Effector memory CD4-positive, alpha-beta T cell (primary cell): ENCODE measurements around the gene ELP5.

Source experiments
- DNase-seq, 3 donors: peaks; one replicate each; pipeline ENCODE4 v3.0.0-alpha.2; 2020
- H3K27ac ChIP-seq: 2 replicates; pipeline ENCODE4 v1.7.0; 2013; ENCODE audit warnings: mild to moderate bottlenecking, low read length, moderate library complexity; ENCODE audit not compliant: insufficient read depth, poor library complexity, severe bottlenecking
- H3K27me3 ChIP-seq: replicated peaks from 2 replicates; pipeline ENCODE4 v1.7.0; 2013; ENCODE audit warnings: mild to moderate bottlenecking, low read length; ENCODE audit not compliant: insufficient read depth, control insufficient read depth, poor library complexity, severe bottlenecking
- H3K36me3 ChIP-seq: 2 replicates; pipeline ENCODE4 v1.7.0; 2013; ENCODE audit warnings: mild to moderate bottlenecking, low read length, moderate library complexity; ENCODE audit not compliant: control insufficient read depth, insufficient read depth
- H3K4me1 ChIP-seq: 2 replicates; pipeline ENCODE4 v1.7.0; 2013; ENCODE audit warnings: low read length, mild to moderate bottlenecking; ENCODE audit not compliant: control insufficient read depth, insufficient read depth, poor library complexity, severe bottlenecking
- H3K4me3 ChIP-seq: 2 replicates; pipeline ENCODE4 v1.7.0; 2013; ENCODE audit warnings: low read length, low read depth, mild to moderate bottlenecking; ENCODE audit not compliant: insufficient read depth, poor library complexity, severe bottlenecking
- H3K9me3 ChIP-seq: 2 replicates; pipeline ENCODE4 v1.7.0; 2013; ENCODE audit warnings: mild to moderate bottlenecking, low read length, moderate library complexity; ENCODE audit not compliant: control insufficient read depth

ELP5 gene

GRCh38 chr17:7254511-7254910 is 2.5 kb downstream of the ELP5 start:
- H3K4me3 ChIP-seq = no peak overlapping the region
- no peaks in the 10 kb centered on the region for H3K27me3 ChIP-seq
- H3K36me3 ChIP-seq = peaks cover 23% of the 10 kb centered on the region
- no peaks in the 10 kb centered on the region for H3K9me3 ChIP-seq
- H3K27ac ChIP-seq = no peak overlapping the region
- peaks cover 23% of the 10 kb centered on the region for H3K4me1 ChIP-seq
- DNase-seq = no peak

- Histone ChIP-seq H3K4me1 (peaks cover 21% of the 10 kb centered on the region), H3K9me3 (no peaks in the 10 kb centered on the region), H3K36me3 (peaks cover 23% of the 10 kb centered on the region), H3K27me3 (no peaks in the 10 kb centered on the region), H3K4me3 (no peak overlapping the region), H3K27ac (no peak overlapping the region)
- no peak for DNase-seq
Measured at GRCh38 chr17:7256766-7257456, 4.9 kb downstream of the ELP5 start.

- H3K4me3 ChIP-seq = no peak overlapping the region
- no peak overlapping the region for H3K27ac ChIP-seq
- H3K27me3 ChIP-seq = no peaks in the 10 kb centered on the region
- H3K36me3 ChIP-seq = peaks cover 23% of the 10 kb centered on the region
- DNase-seq = no peak
- no peaks in the 10 kb centered on the region for H3K9me3 ChIP-seq
- peaks cover 30% of the 10 kb centered on the region for H3K4me1 ChIP-seq
Measured at GRCh38 chr17:7258731-7259554, 6.9 kb downstream of the ELP5 start.

GRCh38 chr17:7259555-7259889 is 7.5 kb downstream of the ELP5 start:
- H3K36me3 ChIP-seq = peaks cover 20% of the 10 kb centered on the region
- H3K27me3 ChIP-seq = no peaks in the 10 kb centered on the region
- H3K4me3 ChIP-seq = no peak overlapping the region
- no peaks in the 10 kb centered on the region for H3K9me3 ChIP-seq
- no peak overlapping the region for H3K27ac ChIP-seq
- H3K4me1 ChIP-seq = peaks cover 30% of the 10 kb centered on the region
- DNase-seq = no peak

DNA sequence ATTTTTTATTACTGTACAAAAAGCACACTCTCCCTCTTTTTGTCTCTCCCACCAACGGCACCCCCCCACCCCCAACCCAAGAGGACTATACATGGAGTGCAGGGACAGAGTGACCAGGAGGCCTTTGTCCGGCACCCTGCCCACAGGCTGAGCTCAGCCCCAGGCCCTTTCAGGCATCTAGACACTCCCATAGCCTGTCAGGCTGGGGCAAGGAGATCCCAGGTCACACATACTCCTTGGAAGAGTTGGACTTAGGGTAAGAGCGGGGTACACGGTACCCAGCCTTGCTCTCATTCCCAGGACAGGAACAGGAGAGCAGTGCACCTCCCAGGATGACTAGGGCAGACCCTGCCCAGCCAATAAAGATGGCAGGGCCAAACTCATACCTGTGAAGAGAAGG is 8.1 kb downstream of the ELP5 start:
- H3K4me1 ChIP-seq = peaks cover 30% of the 10 kb centered on the region
- no peaks in the 10 kb centered on the region for H3K27me3 ChIP-seq
- DNase-seq = no peak
- H3K4me3 ChIP-seq = no peak overlapping the region
- no peaks in the 10 kb centered on the region for H3K9me3 ChIP-seq
- H3K27ac ChIP-seq = no peak overlapping the region
- peaks cover 15% of the 10 kb centered on the region for H3K36me3 ChIP-seq

DNA sequence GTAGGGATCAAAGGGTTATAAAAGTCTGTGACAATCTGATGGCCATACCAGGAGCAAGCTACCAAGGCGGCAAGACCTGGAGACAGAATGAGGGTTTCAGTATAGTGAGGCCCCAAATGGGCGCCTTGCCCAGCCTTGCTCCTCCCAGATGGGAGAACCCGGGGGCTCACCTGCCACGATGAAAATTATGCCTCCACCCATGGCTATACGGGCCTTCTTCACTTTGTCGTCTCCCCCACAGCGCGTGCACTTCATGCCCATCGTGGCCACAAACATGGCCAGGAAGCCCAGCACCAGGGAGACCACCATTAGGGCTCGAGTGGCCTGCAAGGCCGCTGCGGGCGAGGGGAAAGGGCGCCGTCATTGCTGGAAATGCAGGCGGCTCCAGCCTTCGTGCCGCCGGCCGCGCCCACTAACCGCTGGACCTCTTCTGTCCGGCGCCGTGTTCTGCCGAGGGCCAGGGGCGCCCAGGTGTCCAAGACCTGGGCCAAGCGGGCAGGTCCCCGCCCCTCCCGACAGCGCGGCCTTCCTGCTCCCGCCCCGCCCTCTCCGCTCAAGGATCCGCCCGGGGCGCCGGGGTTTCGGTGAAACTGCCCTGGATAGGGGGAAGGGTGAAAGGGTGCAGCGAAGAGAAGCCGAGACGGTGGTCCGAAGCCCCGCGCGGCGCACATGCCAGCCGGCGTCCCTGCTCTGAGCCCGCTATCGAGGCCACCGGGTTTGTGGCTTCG is 8.8 kb downstream of the ELP5 start:
- no peak for DNase-seq
- no peaks in the 10 kb centered on the region for H3K27me3 ChIP-seq
- H3K36me3 ChIP-seq = peaks cover 15% of the 10 kb centered on the region
- peak overlapping the region; percentile 62 for H3K4me3 ChIP-seq
- H3K4me1 ChIP-seq = peaks cover 30% of the 10 kb centered on the region
- H3K9me3 ChIP-seq = no peaks in the 10 kb centered on the region
- peak overlapping the region; percentile 57 for H3K27ac ChIP-seq

- peaks cover 30% of the 10 kb centered on the region for H3K4me1 ChIP-seq
- peak overlapping the region; percentile 57 for H3K27ac ChIP-seq
- peaks cover 12% of the 10 kb centered on the region for H3K36me3 ChIP-seq
- H3K9me3 ChIP-seq = no peaks in the 10 kb centered on the region
- peak overlapping the region; percentile 62 for H3K4me3 ChIP-seq
- DNase-seq = no peak
- H3K27me3 ChIP-seq = no peaks in the 10 kb centered on the region
Measured at GRCh38 chr17:7261379-7262191, 9.6 kb downstream of the ELP5 start.

GRCh38 chr17:7262192-7262934 is 10.3 kb downstream of the ELP5 start, which contains the start of gene CLDN7:
TSS of gene CLDN7 (minus strand) at chr17:7262478. CDS start at chr17:7262043, 435 bp downstream.
- Histone ChIP-seq H3K27ac (peak within 1 kb of the TSS; percentile 57), H3K4me3 (peak within 1 kb of the TSS; percentile 62), H3K4me1 (peaks cover 30% of the 10 kb centered on the region), H3K36me3 (peaks cover 9% of the 10 kb centered on the region), H3K9me3 (no peaks in the 10 kb centered on the region), H3K27me3 (no peaks in the 10 kb centered on the region)
- DNase-seq = no peak
